ENCODE measurements around the gene KRT39. TPM values are rescaled to one million over a fixed set of nuclear protein-coding genes. Genes with fewer than 3 reads are reported as not detected.

The KRT39 gene
- total and polyA plus RNA-seq, 2 experiments from 2014 or later, result not detected

GRCh38 chr17:40992666-40993065, 25.9 kb upstream of the KRT39 start:
- no peaks in the 10 kb centered on the region for H3F3A ChIP-seq (replicated peaks; ENCODE audit: low read depth)
- H3K9me2 ChIP-seq (ENCODE audit: insufficient read depth), result 0 out of 2 replicates have a peak, but pooled peaks cover 4% of the 10 kb centered on the region
- H3K4me3 ChIP-seq, result no peak overlapping the region
- Mint-ChIP-seq H3K4me1 (peaks cover 4% of the 10 kb centered on the region; the same call in 2 of the 3 replicates), H3K36me3 (ENCODE audit: low read depth) (no peaks in the 10 kb centered on the region), H3K9me3 (no peaks in the 10 kb centered on the region), H3K27me3 (ENCODE audit: insufficient read depth, low read depth, poor library complexity) (no peaks in the 10 kb centered on the region), H3K27ac (no peak overlapping the region), H3K4me3 (no peak overlapping the region)
- no peak for TF ChIP-seq JUNB (IDR thresholded peaks at IDR 0.05; ENCODE audit: unreplicated experiment)
- no peak for DNase-seq (ENCODE audit: low spot score)
- H3K36me3 ChIP-seq (ENCODE audit: insufficient read depth), result no peaks in the 10 kb centered on the region
- no peaks in the 10 kb centered on the region for H3K79me2 ChIP-seq (replicated peaks; ENCODE audit: insufficient read depth)
- H2AFZ ChIP-seq, result no peak overlapping the region
- no peak overlapping the region for H3K4me2 ChIP-seq
- no peak overlapping the region for H3K27ac ChIP-seq (ENCODE audit: low read depth)
- H4K20me1 ChIP-seq (replicated peaks; ENCODE audit: insufficient read depth), result no peaks in the 10 kb centered on the region
- no peaks in the 10 kb centered on the region for H3K4me1 ChIP-seq (ENCODE audit: insufficient read depth)
- no peak for ATAC-seq
- no peaks in the 10 kb centered on the region for H3K27me3 ChIP-seq (ENCODE audit: insufficient read depth)

- H3K36me3 ChIP-seq (ENCODE audit: insufficient read depth), result no peaks in the 10 kb centered on the region
- H4K20me1 ChIP-seq (replicated peaks; ENCODE audit: insufficient read depth), result no peaks in the 10 kb centered on the region
- no peaks in the 10 kb centered on the region for H3K36me3 Mint-ChIP-seq (ENCODE audit: low read depth)
- H3K4me3 ChIP-seq, result no peak overlapping the region
- H2AFZ ChIP-seq, result no peak overlapping the region
- no peaks in the 10 kb centered on the region for H3K9me2 ChIP-seq (ENCODE audit: insufficient read depth)
- H3K4me2 ChIP-seq, result no peak overlapping the region
- H3K4me1 Mint-ChIP-seq, result no peaks in the 10 kb centered on the region
- no peaks in the 10 kb centered on the region for H3F3A ChIP-seq (replicated peaks; ENCODE audit: low read depth)
- no peaks in the 10 kb centered on the region for H3K4me1 ChIP-seq (ENCODE audit: insufficient read depth)
- no peak overlapping the region for H3K27ac Mint-ChIP-seq
- no peaks in the 10 kb centered on the region for H3K27me3 ChIP-seq (ENCODE audit: insufficient read depth)
- no peak overlapping the region for H3K27ac ChIP-seq (ENCODE audit: low read depth)
- H3K4me3 Mint-ChIP-seq, result no peak overlapping the region
- DNase-seq (ENCODE audit: low spot score) (no peak), ATAC-seq (no peak)
- H3K27me3 Mint-ChIP-seq (ENCODE audit: insufficient read depth, low read depth, poor library complexity), result peaks cover 3% of the 10 kb centered on the region
- no peaks in the 10 kb centered on the region for H3K79me2 ChIP-seq (replicated peaks; ENCODE audit: insufficient read depth)
- no peaks in the 10 kb centered on the region for H3K9me3 Mint-ChIP-seq
- TF ChIP-seq ZNF462 (CRISPR knock-in tag; IDR thresholded peaks at IDR 0.05), result no peak
- TF ChIP-seq CREB1 (CRISPR knock-in tag; IDR thresholded peaks at IDR 0.05; ENCODE audit: low read depth), result no peak
- no peak for TF ChIP-seq REST (IDR thresholded peaks at IDR 0.05; ENCODE audit: unreplicated experiment)
- TF ChIP-seq CTCF (conservative IDR thresholded peaks at IDR 0.05; ENCODE audit: low read depth in 2 of 2), result no peak
- no peak for TF ChIP-seq EZH2 (IDR thresholded peaks at IDR 0.05; ENCODE audit: low read depth, unreplicated experiment)
- TF ChIP-seq JUNB (IDR thresholded peaks at IDR 0.05; ENCODE audit: unreplicated experiment), result no peak
- no peak for TF ChIP-seq ZNF331 (CRISPR knock-in tag; IDR thresholded peaks at IDR 0.05; ENCODE audit: low read depth)
- no peak for TF ChIP-seq ETS1 (IDR thresholded peaks at IDR 0.05)
- no peak for TF ChIP-seq NANOG (IDR thresholded peaks at IDR 0.05; ENCODE audit: borderline replicate concordance)
- TF ChIP-seq ZNF114 (CRISPR knock-in tag; IDR thresholded peaks at IDR 0.05), result no peak
These were observed 20.2 kb upstream of the KRT39 start for GRCh38 chr17:40986920-40987319.

Measured in GM23338 (cell line).